ENCODE measurements around the gene SPN.

SPN gene

DNA sequence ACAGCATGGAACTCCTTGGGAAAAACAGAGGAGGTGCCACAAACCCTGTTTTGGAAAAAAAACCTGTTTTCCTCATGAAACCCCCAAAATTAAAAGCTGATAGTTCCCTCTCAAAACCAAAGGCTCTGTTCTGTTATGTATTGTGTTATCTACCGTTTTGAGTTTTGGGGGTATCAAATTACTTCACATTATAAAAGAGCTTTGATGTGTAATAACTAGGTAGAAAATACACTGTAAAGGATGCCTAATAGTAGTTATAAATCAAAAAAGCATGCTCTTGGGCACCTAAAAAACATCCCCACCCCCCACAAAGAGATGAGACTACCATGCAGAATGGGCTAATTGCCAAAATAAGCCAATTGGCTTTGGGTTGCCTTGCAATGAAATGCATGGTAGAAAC is 51.9 kb downstream of the SPN start:
- no peaks in the 10 kb centered on the region for H3K9me3 ChIP-seq (ENCODE audit: control insufficient read depth in 2 of 2, low read length in 2 of 2)
- no peak overlapping the region for H3K27ac ChIP-seq (ENCODE audit: low read depth in 2 of 2, low read length in 2 of 2)
- no peak overlapping the region for H3K9ac ChIP-seq (ENCODE audit: low read depth in 1 of 2, low read length in 2 of 2)
- H3K4me1 ChIP-seq (ENCODE audit: control insufficient read depth in 2 of 2, insufficient read depth in 2 of 2, low read length in 2 of 2): no peaks in the 10 kb centered on the region
- H3K36me3 ChIP-seq (ENCODE audit: control insufficient read depth in 2 of 2, insufficient read depth in 2 of 2, low read length in 2 of 2): no peaks in the 10 kb centered on the region
- no peaks in the 10 kb centered on the region for H3K27me3 ChIP-seq (ENCODE audit: control insufficient read depth in 2 of 2, insufficient read depth in 2 of 2, low read length in 2 of 2)
- H3K4me3 ChIP-seq (ENCODE audit: low read length in 2 of 2): no peak overlapping the region

DNA sequence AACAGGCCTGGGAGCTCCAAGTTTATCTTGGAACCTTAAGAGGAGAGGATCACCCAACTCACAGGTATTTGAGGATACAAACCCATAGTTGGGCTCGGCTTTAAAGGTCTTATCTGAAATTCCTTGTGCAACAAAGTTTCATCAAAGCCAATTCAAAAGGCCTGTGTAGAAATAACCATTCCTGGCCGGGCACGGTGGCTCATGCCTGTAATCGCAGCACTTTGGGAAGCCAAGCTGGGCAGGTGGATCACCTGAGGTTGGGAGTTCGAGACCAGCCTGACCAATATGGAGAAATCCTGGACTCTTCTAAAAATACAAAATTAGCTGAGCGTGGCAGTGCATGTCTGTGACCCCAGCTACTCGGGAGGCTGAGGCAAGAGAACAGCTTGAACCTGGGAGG is 54.1 kb downstream of the SPN start:
- Histone ChIP-seq H3K9me3 (ENCODE audit: control insufficient read depth in 2 of 2, low read length in 2 of 2) (no peaks in the 10 kb centered on the region), H3K36me3 (ENCODE audit: control insufficient read depth in 2 of 2, insufficient read depth in 2 of 2, low read length in 2 of 2) (no peaks in the 10 kb centered on the region), H3K9ac (ENCODE audit: low read depth in 1 of 2, low read length in 2 of 2) (no peak overlapping the region), H3K27ac (ENCODE audit: low read depth in 2 of 2, low read length in 2 of 2) (no peak overlapping the region), H3K4me3 (ENCODE audit: low read length in 2 of 2) (no peak overlapping the region), H3K4me1 (ENCODE audit: control insufficient read depth in 2 of 2, insufficient read depth in 2 of 2, low read length in 2 of 2) (no peaks in the 10 kb centered on the region), H3K27me3 (ENCODE audit: control insufficient read depth in 2 of 2, insufficient read depth in 2 of 2, low read length in 2 of 2) (no peaks in the 10 kb centered on the region)

- no peak overlapping the region for H3K4me3 ChIP-seq (ENCODE audit: low read length in 2 of 2)
- H3K9ac ChIP-seq (ENCODE audit: low read depth in 1 of 2, low read length in 2 of 2): no peak overlapping the region
- H3K36me3 ChIP-seq (ENCODE audit: control insufficient read depth in 2 of 2, insufficient read depth in 2 of 2, low read length in 2 of 2): no peaks in the 10 kb centered on the region
- H3K27me3 ChIP-seq (ENCODE audit: control insufficient read depth in 2 of 2, insufficient read depth in 2 of 2, low read length in 2 of 2): no peaks in the 10 kb centered on the region
- no peak overlapping the region for H3K27ac ChIP-seq (ENCODE audit: low read depth in 2 of 2, low read length in 2 of 2)
- no peaks in the 10 kb centered on the region for H3K4me1 ChIP-seq (ENCODE audit: control insufficient read depth in 2 of 2, insufficient read depth in 2 of 2, low read length in 2 of 2)
- no peaks in the 10 kb centered on the region for H3K9me3 ChIP-seq (ENCODE audit: control insufficient read depth in 2 of 2, low read length in 2 of 2)
Measured at GRCh38 chr16:29719063-29719462, 56.0 kb downstream of the SPN start.
